ENCODE data around the gene ARHGDIA. TPM values are rescaled to one million over a fixed set of nuclear protein-coding genes. Genes with fewer than 3 reads are reported as not detected.

ARHGDIA gene
- total and polyA plus RNA-seq, 4 donors = 163 to 422 (median 307) TPM

- 91 to 92% methylated on average over 26 of the region's 26 CpGs for WGBS, 2 donors
- no peak overlapping the region for H3K27ac ChIP-seq (ENCODE audit: low read depth in 1 of 2, low read length in 2 of 2)
- H3K4me3 ChIP-seq (ENCODE audit: low read length in 2 of 2) = no peak overlapping the region
- H3K36me3 ChIP-seq (ENCODE audit: control insufficient read depth in 1 of 2, insufficient read depth in 2 of 2, low read length in 1 of 2) = no peaks in the 10 kb centered on the region
- no peak for DNase-seq
- H3K4me1 ChIP-seq (ENCODE audit: control insufficient read depth in 1 of 2, insufficient read depth in 2 of 2, low read length in 2 of 2) = no peaks in the 10 kb centered on the region
- intact Hi-C loops (cut with DNase I) = no loop called here
- ATAC-seq (ENCODE audit: low FRiP score) = no peak
- H3K27me3 ChIP-seq (ENCODE audit: control insufficient read depth in 1 of 2, insufficient read depth in 2 of 2, low read length in 1 of 2) = no peaks in the 10 kb centered on the region
- H3K9me3 ChIP-seq (ENCODE audit: control insufficient read depth, low read length) = no peaks in the 10 kb centered on the region
Observed at GRCh38 chr17:81907219-81908145, 36.3 kb upstream of the ARHGDIA start.

GRCh38 chr17:81906476-81907218 lies 35.5 kb upstream of the ARHGDIA start:
- Histone ChIP-seq H3K27ac (ENCODE audit: low read depth in 1 of 2, low read length in 2 of 2) (no peak overlapping the region), H3K4me3 (ENCODE audit: low read length in 2 of 2) (no peak overlapping the region), H3K27me3 (ENCODE audit: control insufficient read depth in 1 of 2, insufficient read depth in 2 of 2, low read length in 1 of 2) (no peaks in the 10 kb centered on the region), H3K9me3 (ENCODE audit: control insufficient read depth, low read length) (no peaks in the 10 kb centered on the region), H3K36me3 (ENCODE audit: control insufficient read depth in 1 of 2, insufficient read depth in 2 of 2, low read length in 1 of 2) (no peaks in the 10 kb centered on the region), H3K4me1 (ENCODE audit: control insufficient read depth in 1 of 2, insufficient read depth in 2 of 2, low read length in 2 of 2) (no peaks in the 10 kb centered on the region)
- ATAC-seq (ENCODE audit: low FRiP score) (no peak), DNase-seq (no peak)
- intact Hi-C loops (cut with DNase I) = no loop called here
- 93% methylated on average over 15 of the region's 15 CpGs for WGBS, 2 donors

GRCh38 chr17:81905993-81906392 lies 34.9 kb upstream of the ARHGDIA start:
- no peaks in the 10 kb centered on the region for H3K4me1 ChIP-seq (ENCODE audit: control insufficient read depth in 1 of 2, insufficient read depth in 2 of 2, low read length in 2 of 2)
- no peak overlapping the region for H3K27ac ChIP-seq (ENCODE audit: low read depth in 1 of 2, low read length in 2 of 2)
- DNase-seq (no peak), ATAC-seq (ENCODE audit: low FRiP score) (no peak)
- no peak overlapping the region for H3K4me3 ChIP-seq (ENCODE audit: low read length in 2 of 2)
- no peaks in the 10 kb centered on the region for H3K36me3 ChIP-seq (ENCODE audit: control insufficient read depth in 1 of 2, insufficient read depth in 2 of 2, low read length in 1 of 2)
- H3K27me3 ChIP-seq (ENCODE audit: control insufficient read depth in 1 of 2, insufficient read depth in 2 of 2, low read length in 1 of 2) = no peaks in the 10 kb centered on the region
- intact Hi-C loops (cut with DNase I) = no loop called here
- H3K9me3 ChIP-seq (ENCODE audit: control insufficient read depth, low read length) = no peaks in the 10 kb centered on the region
- WGBS, 2 donors = 94 to 95% methylated on average over 10 of the region's 10 CpGs

- no peaks in the 10 kb centered on the region for H3K27me3 ChIP-seq (ENCODE audit: control insufficient read depth in 1 of 2, insufficient read depth in 2 of 2, low read length in 1 of 2)
- no peak overlapping the region for H3K4me3 ChIP-seq (ENCODE audit: low read length in 2 of 2)
- no peaks in the 10 kb centered on the region for H3K4me1 ChIP-seq (ENCODE audit: control insufficient read depth in 1 of 2, insufficient read depth in 2 of 2, low read length in 2 of 2)
- ATAC-seq (ENCODE audit: low FRiP score) (no peak), DNase-seq (no peak)
- no peaks in the 10 kb centered on the region for H3K36me3 ChIP-seq (ENCODE audit: control insufficient read depth in 1 of 2, insufficient read depth in 2 of 2, low read length in 1 of 2)
- WGBS, 2 donors = 94 to 97% methylated on average over 16 of the region's 16 CpGs
- intact Hi-C loops (cut with DNase I) = no loop called here
- no peaks in the 10 kb centered on the region for H3K9me3 ChIP-seq (ENCODE audit: control insufficient read depth, low read length)
- H3K27ac ChIP-seq (ENCODE audit: low read depth in 1 of 2, low read length in 2 of 2) = no peak overlapping the region
Observed at GRCh38 chr17:81905424-81905875, 34.3 kb upstream of the ARHGDIA start.

GRCh38 chr17:81904600-81905423 lies 33.7 kb upstream of the ARHGDIA start:
- no peak overlapping the region for H3K27ac ChIP-seq (ENCODE audit: low read depth in 1 of 2, low read length in 2 of 2)
- intact Hi-C loops (cut with DNase I) = no loop called here
- peaks cover 0 to 2% of the 10 kb centered on the region in 2 donors for H3K36me3 ChIP-seq (ENCODE audit: control insufficient read depth in 1 of 2, insufficient read depth in 2 of 2, low read length in 1 of 2)
- H3K9me3 ChIP-seq (ENCODE audit: control insufficient read depth, low read length) = no peaks in the 10 kb centered on the region
- 91 to 93% methylated on average over 27 to 28 of the region's 28 CpGs for WGBS, 2 donors
- H3K4me1 ChIP-seq (ENCODE audit: control insufficient read depth in 1 of 2, insufficient read depth in 2 of 2, low read length in 2 of 2) = no peaks in the 10 kb centered on the region
- no peak for ATAC-seq (ENCODE audit: low FRiP score)
- DNase-seq = no peak
- H3K27me3 ChIP-seq (ENCODE audit: control insufficient read depth in 1 of 2, insufficient read depth in 2 of 2, low read length in 1 of 2) = no peaks in the 10 kb centered on the region
- H3K4me3 ChIP-seq (ENCODE audit: low read length in 2 of 2) = no peak overlapping the region

GRCh38 chr17:81903896-81904599 lies 32.9 kb upstream of the ARHGDIA start:
- H3K4me3 ChIP-seq (ENCODE audit: low read length in 2 of 2) = no peak overlapping the region
- no peaks in the 10 kb centered on the region for H3K4me1 ChIP-seq (ENCODE audit: control insufficient read depth in 1 of 2, insufficient read depth in 2 of 2, low read length in 2 of 2)
- no peaks in the 10 kb centered on the region for H3K9me3 ChIP-seq (ENCODE audit: control insufficient read depth, low read length)
- 93 to 95% methylated on average over 24 of the region's 24 CpGs for WGBS, 2 donors
- intact Hi-C loops (cut with DNase I) = no loop called here
- DNase-seq (no peak), ATAC-seq (ENCODE audit: low FRiP score) (no peak)
- peaks cover 0 to 2% of the 10 kb centered on the region in 2 donors for H3K36me3 ChIP-seq (ENCODE audit: control insufficient read depth in 1 of 2, insufficient read depth in 2 of 2, low read length in 1 of 2)
- no peaks in the 10 kb centered on the region for H3K27me3 ChIP-seq (ENCODE audit: control insufficient read depth in 1 of 2, insufficient read depth in 2 of 2, low read length in 1 of 2)
- H3K27ac ChIP-seq (ENCODE audit: low read depth in 1 of 2, low read length in 2 of 2) = no peak overlapping the region

GRCh38 chr17:81903415-81903831 lies 32.3 kb upstream of the ARHGDIA start:
- Histone ChIP-seq H3K9me3 (ENCODE audit: control insufficient read depth, low read length) (no peaks in the 10 kb centered on the region), H3K4me3 (ENCODE audit: low read length in 2 of 2) (no peak overlapping the region), H3K27me3 (ENCODE audit: control insufficient read depth in 1 of 2, insufficient read depth in 2 of 2, low read length in 1 of 2) (no peaks in the 10 kb centered on the region), H3K27ac (ENCODE audit: low read depth in 1 of 2, low read length in 2 of 2) (no peak overlapping the region), H3K36me3 (ENCODE audit: control insufficient read depth in 1 of 2, insufficient read depth in 2 of 2, low read length in 1 of 2) (peaks cover 0 to 2% of the 10 kb centered on the region in 2 donors), H3K4me1 (ENCODE audit: control insufficient read depth in 1 of 2, insufficient read depth in 2 of 2, low read length in 2 of 2) (no peaks in the 10 kb centered on the region)
- no peak for ATAC-seq (ENCODE audit: low FRiP score)
- no peak for DNase-seq
- 95% methylated on average over 10 of the region's 10 CpGs for WGBS, 2 donors
- intact Hi-C loops (cut with DNase I) = no loop called here

All from aorta (tissue), 5 donors.